Tibial nerve (tissue), 4 donors: Measurements from ENCODE around the gene PRELID2.

Source experiments
- CTCF ChIP-seq, 5 experiments: fragments of 200-600 bp in 3 of 5; fragments of 450-650 bp in 2 of 5; sonication (generic) in 3 of 5; IDR thresholded peaks; one replicate each; pipeline ENCODE4 v1.5.1; 2016 to 2019; ENCODE audit warnings: antibody characterized with exemption in 5 of 5, mild to moderate bottlenecking in 3 of 5, moderate library complexity in 2 of 5
- EP300 ChIP-seq, 2 donors: sonication (generic); formaldehyde crosslinking; IDR thresholded peaks; one replicate each; pipeline ENCODE4 v1.6.1; 2017; ENCODE audit warnings: antibody characterized with exemption in 2 of 2, mild to moderate bottlenecking in 1 of 2
- POLR2A ChIP-seq, 2 donors: fragments of 450-650 bp; IDR thresholded peaks; one replicate each; pipeline ENCODE4 v1.6.1; 2017; ENCODE audit warnings: antibody characterized with exemption in 2 of 2, mild to moderate bottlenecking in 2 of 2, moderate library complexity in 2 of 2

- TF ChIP-seq CTCF (IDR thresholded peaks at IDR 0.05) (no peak), POLR2A (IDR thresholded peaks at IDR 0.05) (no peak), EP300 (IDR thresholded peaks at IDR 0.05) (no peak)
Observed at GRCh38 chr5:145859453-145859852, 24.3 kb upstream of the PRELID2 start.
